Neural progenitor cell (in vitro differentiated cells): ENCODE measurements around the gene SFSWAP.

Experiments used
- EZH2 ChIP-seq: fragments of 200-600 bp; sonication (generic); IDR thresholded peaks from 2 replicates; pipeline ENCODE4 v1.6.1; 2017; ENCODE audit warnings: antibody characterized with exemption, mild to moderate bottlenecking, moderate library complexity
- TF ChIP-seq, protein P1 (sequence below): fragments of 200-600 bp; sonication (generic); IDR thresholded peaks from 2 replicates; pipeline ENCODE4 v1.5.1; 2017; ENCODE audit warnings: antibody characterized with exemption, mild to moderate bottlenecking

DNA sequence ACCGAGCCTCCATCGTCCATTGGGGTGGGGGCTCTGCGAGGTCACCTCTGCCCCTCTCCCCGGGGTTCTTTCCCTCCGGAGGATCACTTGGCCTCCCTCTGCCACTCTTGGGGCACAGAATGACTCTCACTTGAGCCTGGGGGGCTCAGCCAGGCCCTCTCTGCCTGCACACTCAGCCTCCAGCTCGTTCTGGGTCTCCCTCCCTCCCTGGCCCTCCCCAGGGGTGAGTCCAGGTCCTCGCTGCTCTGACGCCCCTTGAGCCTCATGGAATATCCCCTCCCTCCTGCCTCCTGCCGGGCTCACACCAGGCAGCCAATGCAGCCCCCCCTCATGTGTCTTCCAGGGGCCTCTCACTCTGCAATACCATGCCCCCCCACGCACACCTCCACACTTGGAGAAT, 17.7 kb upstream of the SFSWAP start:
- TF ChIP-seq, protein P1, sequence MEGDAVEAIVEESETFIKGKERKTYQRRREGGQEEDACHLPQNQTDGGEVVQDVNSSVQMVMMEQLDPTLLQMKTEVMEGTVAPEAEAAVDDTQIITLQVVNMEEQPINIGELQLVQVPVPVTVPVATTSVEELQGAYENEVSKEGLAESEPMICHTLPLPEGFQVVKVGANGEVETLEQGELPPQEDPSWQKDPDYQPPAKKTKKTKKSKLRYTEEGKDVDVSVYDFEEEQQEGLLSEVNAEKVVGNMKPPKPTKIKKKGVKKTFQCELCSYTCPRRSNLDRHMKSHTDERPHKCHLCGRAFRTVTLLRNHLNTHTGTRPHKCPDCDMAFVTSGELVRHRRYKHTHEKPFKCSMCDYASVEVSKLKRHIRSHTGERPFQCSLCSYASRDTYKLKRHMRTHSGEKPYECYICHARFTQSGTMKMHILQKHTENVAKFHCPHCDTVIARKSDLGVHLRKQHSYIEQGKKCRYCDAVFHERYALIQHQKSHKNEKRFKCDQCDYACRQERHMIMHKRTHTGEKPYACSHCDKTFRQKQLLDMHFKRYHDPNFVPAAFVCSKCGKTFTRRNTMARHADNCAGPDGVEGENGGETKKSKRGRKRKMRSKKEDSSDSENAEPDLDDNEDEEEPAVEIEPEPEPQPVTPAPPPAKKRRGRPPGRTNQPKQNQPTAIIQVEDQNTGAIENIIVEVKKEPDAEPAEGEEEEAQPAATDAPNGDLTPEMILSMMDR = no peak
- no peak for TF ChIP-seq EZH2
